ENCODE data around the gene MYOCD.
A peak's percentile ranks its signal among the peaks of the same experiment; 100 is the strongest.

The MYOCD gene

DNA sequence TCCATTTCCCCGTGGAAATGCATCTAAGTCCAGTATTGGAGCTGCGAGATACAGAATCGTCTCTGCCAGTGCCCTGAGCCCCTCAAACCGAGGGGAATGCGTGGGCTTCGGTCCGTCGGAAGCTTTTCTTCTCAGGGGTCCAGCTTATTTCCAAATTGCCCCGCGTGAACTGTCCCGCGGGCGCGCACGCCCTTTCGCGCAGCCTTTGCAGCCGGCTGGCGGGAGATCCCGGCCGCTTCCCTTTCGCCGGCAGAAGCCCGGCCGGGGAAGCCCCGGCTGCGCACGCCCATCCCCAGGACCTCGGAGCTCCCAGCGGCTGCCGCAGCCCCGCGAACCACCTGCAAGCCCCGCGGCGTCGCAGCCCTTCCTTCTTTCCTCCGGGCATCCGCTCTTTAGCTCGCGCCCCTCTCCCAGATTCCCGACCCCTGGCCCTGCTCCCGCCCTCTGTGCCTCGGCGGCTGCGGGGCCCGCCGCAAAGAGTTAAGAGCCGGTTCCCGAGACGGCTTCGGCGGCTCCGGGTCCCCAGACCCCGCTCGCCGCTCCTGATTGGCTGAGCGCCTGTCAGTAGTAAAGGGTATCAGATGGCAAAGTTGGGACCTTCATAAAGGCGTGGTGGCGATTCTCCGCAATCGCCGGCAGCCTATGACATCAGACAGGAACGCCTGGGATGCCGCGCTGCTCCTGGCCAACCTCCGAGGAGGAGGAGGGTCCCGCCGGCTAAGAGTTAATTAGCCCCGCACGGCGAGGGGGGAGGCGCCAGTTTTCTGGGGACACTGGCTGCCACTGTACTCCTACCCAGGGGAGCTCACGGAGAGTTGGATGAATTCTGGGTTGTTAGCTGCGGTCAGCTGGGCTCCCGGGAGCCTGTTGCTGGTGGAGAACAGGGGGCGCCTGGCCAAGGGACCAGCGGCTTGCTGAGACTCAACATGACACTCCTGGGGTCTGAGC is at the start of gene MYOCD:
MYOCD (plus strand) TSS at position 628 of the 948 bp plus-strand sequence; CDS start at position 927, 299 bp downstream.
- Histone ChIP-seq H3K4me1 (ENCODE audit: insufficient read depth, insufficient read length) (no peaks in the 10 kb centered on the region), H3K27me3 (ENCODE audit: insufficient read depth, insufficient read length) (peaks cover 23% of the 10 kb centered on the region), H3K4me3 (ENCODE audit: insufficient read length, low read depth) (peak within 1 kb of the TSS; percentile 59), H3K9ac (ENCODE audit: insufficient read length, low read depth) (peak within 1 kb of the TSS; percentile 76), H3K36me3 (ENCODE audit: insufficient read depth, insufficient read length, low read length) (no peaks in the 10 kb centered on the region), H3K9me3 (ENCODE audit: insufficient read depth, low read length) (no peaks in the 10 kb centered on the region)
- TF ChIP-seq SUZ12 (IDR thresholded peaks at IDR 0.05; ENCODE audit: extremely low read depth, insufficient read depth, insufficient read length) (no peak), YY1 (IDR thresholded peaks at IDR 0.05; ENCODE audit: insufficient read depth, insufficient read length) (no peak), ZNF274 (IDR thresholded peaks at IDR 0.05; ENCODE audit: low read depth, low read length) (no peak)
- peak; percentile 49 for DNase-seq (ENCODE audit: low read depth, low spot score)

GRCh38 chr17:12616161-12616560 is 49.5 kb upstream of the MYOCD start:
- H3K4me1 ChIP-seq (ENCODE audit: insufficient read depth, insufficient read length), result no peaks in the 10 kb centered on the region
- H3K36me3 ChIP-seq (ENCODE audit: insufficient read depth, insufficient read length, low read length), result no peaks in the 10 kb centered on the region
- H3K27me3 ChIP-seq (ENCODE audit: insufficient read depth, insufficient read length), result no peaks in the 10 kb centered on the region
- H3K9me3 ChIP-seq (ENCODE audit: insufficient read depth, low read length), result no peaks in the 10 kb centered on the region
- TF ChIP-seq YY1 (IDR thresholded peaks at IDR 0.05; ENCODE audit: insufficient read depth, insufficient read length) (no peak), SUZ12 (IDR thresholded peaks at IDR 0.05; ENCODE audit: extremely low read depth, insufficient read depth, insufficient read length) (no peak), ZNF274 (IDR thresholded peaks at IDR 0.05; ENCODE audit: low read depth, low read length) (no peak)
- no peak overlapping the region for H3K9ac ChIP-seq (ENCODE audit: insufficient read length, low read depth)
- no peak overlapping the region for H3K4me3 ChIP-seq (ENCODE audit: insufficient read length, low read depth)
- no peak for DNase-seq (ENCODE audit: low read depth, low spot score)

GRCh38 chr17:12618557-12618956 is 47.1 kb upstream of the MYOCD start:
- H3K9me3 ChIP-seq (ENCODE audit: insufficient read depth, low read length), result no peaks in the 10 kb centered on the region
- H3K36me3 ChIP-seq (ENCODE audit: insufficient read depth, insufficient read length, low read length), result no peaks in the 10 kb centered on the region
- DNase-seq (ENCODE audit: low read depth, low spot score), result no peak
- no peaks in the 10 kb centered on the region for H3K4me1 ChIP-seq (ENCODE audit: insufficient read depth, insufficient read length)
- H3K9ac ChIP-seq (ENCODE audit: insufficient read length, low read depth), result no peak overlapping the region
- no peaks in the 10 kb centered on the region for H3K27me3 ChIP-seq (ENCODE audit: insufficient read depth, insufficient read length)
- TF ChIP-seq ZNF274 (IDR thresholded peaks at IDR 0.05; ENCODE audit: low read depth, low read length) (no peak), YY1 (IDR thresholded peaks at IDR 0.05; ENCODE audit: insufficient read depth, insufficient read length) (no peak), SUZ12 (IDR thresholded peaks at IDR 0.05; ENCODE audit: extremely low read depth, insufficient read depth, insufficient read length) (no peak)
- H3K4me3 ChIP-seq (ENCODE audit: insufficient read length, low read depth), result no peak overlapping the region

DNA sequence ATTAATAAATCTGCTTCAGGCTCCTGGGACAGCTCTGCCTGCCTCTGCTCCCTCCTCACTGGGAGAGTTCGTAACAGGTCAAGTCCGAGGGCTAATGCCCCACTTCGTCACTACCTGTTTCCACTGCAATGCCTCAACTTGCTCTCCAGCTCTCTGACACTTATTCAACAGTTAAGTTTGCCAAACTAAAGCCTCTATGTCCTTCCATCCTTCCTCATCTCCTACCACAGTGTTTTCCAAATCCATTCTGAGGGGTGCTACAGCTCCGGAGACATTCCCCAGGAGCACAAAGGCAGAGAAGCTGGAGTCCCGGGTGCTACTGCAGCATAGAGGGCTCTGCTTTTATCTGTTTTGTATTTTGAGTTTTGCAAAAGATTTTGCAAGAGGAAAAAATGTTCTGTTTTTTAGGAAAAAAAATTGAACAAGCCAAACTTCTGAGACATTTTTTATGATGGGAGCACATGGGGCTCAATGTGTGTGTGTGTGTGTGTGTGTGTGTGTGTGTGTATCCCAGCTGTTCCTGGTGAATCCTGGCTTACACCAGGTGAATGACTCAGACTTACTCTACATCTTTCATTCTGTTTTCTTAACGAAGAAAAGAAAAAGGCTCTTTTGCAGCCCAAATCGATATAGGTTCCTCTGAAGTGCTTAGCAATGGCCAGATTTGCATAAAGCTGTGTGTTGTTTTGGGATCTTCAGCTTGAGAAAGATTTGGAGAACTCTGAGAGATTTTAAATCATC is 46.1 kb upstream of the MYOCD start:
- TF ChIP-seq SUZ12 (IDR thresholded peaks at IDR 0.05; ENCODE audit: extremely low read depth, insufficient read depth, insufficient read length), result no peak
- no peaks in the 10 kb centered on the region for H3K36me3 ChIP-seq (ENCODE audit: insufficient read depth, insufficient read length, low read length)
- H3K9me3 ChIP-seq (ENCODE audit: insufficient read depth, low read length), result no peaks in the 10 kb centered on the region
- no peaks in the 10 kb centered on the region for H3K4me1 ChIP-seq (ENCODE audit: insufficient read depth, insufficient read length)
- no peaks in the 10 kb centered on the region for H3K27me3 ChIP-seq (ENCODE audit: insufficient read depth, insufficient read length)
- H3K4me3 ChIP-seq (ENCODE audit: insufficient read length, low read depth), result no peak overlapping the region
- no peak overlapping the region for H3K9ac ChIP-seq (ENCODE audit: insufficient read length, low read depth)
- no peak for DNase-seq (ENCODE audit: low read depth, low spot score)

DNA sequence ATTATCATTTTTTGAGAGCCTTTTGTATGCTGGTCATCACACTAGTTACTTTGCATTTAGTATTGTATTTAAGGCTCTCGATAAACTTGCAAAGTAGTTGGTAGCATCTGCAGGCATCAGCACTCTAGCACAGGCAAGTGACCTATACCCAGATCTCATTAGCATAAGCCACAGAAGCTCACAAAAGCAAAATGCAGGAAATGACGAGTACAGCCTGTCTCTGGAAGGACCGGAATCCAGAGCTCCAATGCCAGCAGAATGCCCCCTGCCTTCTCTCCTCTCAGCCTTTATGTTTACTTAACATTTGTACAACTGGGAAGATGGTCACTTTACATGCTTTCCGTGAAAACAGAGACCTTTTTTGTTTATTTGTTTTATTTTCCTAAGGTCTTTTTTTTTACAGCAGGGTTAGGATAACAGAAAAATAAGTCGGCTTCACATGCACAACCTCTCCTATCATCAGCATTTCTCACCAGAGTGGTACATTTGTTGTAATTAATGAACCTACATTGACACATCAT is 45.4 kb upstream of the MYOCD start:
- H3K4me3 ChIP-seq (ENCODE audit: insufficient read length, low read depth), result no peak overlapping the region
- no peaks in the 10 kb centered on the region for H3K4me1 ChIP-seq (ENCODE audit: insufficient read depth, insufficient read length)
- no peak overlapping the region for H3K9ac ChIP-seq (ENCODE audit: insufficient read length, low read depth)
- no peak for DNase-seq (ENCODE audit: low read depth, low spot score)
- no peaks in the 10 kb centered on the region for H3K36me3 ChIP-seq (ENCODE audit: insufficient read depth, insufficient read length, low read length)
- no peaks in the 10 kb centered on the region for H3K9me3 ChIP-seq (ENCODE audit: insufficient read depth, low read length)
- TF ChIP-seq ZNF274 (IDR thresholded peaks at IDR 0.05; ENCODE audit: low read depth, low read length) (no peak), SUZ12 (IDR thresholded peaks at IDR 0.05; ENCODE audit: extremely low read depth, insufficient read depth, insufficient read length) (no peak), YY1 (IDR thresholded peaks at IDR 0.05; ENCODE audit: insufficient read depth, insufficient read length) (no peak)
- no peaks in the 10 kb centered on the region for H3K27me3 ChIP-seq (ENCODE audit: insufficient read depth, insufficient read length)

- Histone ChIP-seq H3K4me1 (ENCODE audit: insufficient read depth, insufficient read length) (no peaks in the 10 kb centered on the region), H3K36me3 (ENCODE audit: insufficient read depth, insufficient read length, low read length) (no peaks in the 10 kb centered on the region), H3K9ac (ENCODE audit: insufficient read length, low read depth) (no peak overlapping the region), H3K9me3 (ENCODE audit: insufficient read depth, low read length) (no peaks in the 10 kb centered on the region), H3K4me3 (ENCODE audit: insufficient read length, low read depth) (no peak overlapping the region), H3K27me3 (ENCODE audit: insufficient read depth, insufficient read length) (no peaks in the 10 kb centered on the region)
- TF ChIP-seq YY1 (IDR thresholded peaks at IDR 0.05; ENCODE audit: insufficient read depth, insufficient read length) (no peak), SUZ12 (IDR thresholded peaks at IDR 0.05; ENCODE audit: extremely low read depth, insufficient read depth, insufficient read length) (no peak), ZNF274 (IDR thresholded peaks at IDR 0.05; ENCODE audit: low read depth, low read length) (no peak)
- DNase-seq (ENCODE audit: low read depth, low spot score), result no peak
Observed at GRCh38 chr17:12622726-12623125, 43.0 kb upstream of the MYOCD start.
